HG02763 (cell line): ENCODE data around the gene KIF26A.

ENCODE experiments used
- ATAC-seq: cut with Tn5 transposase; IDR thresholded peaks from one replicate; pipeline ENCODE4 v1.9.1; 2021; ENCODE audit warnings: mild to moderate bottlenecking, moderate library complexity; ENCODE audit not compliant: unreplicated experiment

The KIF26A gene

DNA sequence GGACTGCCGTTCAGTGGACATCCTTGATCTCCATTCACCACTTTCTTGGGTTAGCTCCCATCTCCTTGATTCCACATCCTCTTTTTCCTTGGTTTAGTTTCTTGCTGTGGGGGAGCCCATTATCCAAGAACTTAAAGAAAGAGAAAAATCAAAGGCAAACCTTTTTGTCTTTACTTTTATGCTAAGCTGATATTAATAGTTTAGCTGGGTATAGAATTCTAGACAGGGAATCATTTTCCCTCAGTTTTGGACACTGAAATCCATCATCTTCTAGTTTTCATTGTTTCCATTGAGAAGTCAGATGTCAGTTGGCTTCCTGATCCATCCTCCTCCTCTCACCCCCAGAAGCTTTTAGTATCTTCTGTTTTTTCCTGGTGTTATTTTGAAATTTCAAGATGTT is 8.8 kb upstream of the KIF26A start:
- ATAC-seq: no peak

DNA sequence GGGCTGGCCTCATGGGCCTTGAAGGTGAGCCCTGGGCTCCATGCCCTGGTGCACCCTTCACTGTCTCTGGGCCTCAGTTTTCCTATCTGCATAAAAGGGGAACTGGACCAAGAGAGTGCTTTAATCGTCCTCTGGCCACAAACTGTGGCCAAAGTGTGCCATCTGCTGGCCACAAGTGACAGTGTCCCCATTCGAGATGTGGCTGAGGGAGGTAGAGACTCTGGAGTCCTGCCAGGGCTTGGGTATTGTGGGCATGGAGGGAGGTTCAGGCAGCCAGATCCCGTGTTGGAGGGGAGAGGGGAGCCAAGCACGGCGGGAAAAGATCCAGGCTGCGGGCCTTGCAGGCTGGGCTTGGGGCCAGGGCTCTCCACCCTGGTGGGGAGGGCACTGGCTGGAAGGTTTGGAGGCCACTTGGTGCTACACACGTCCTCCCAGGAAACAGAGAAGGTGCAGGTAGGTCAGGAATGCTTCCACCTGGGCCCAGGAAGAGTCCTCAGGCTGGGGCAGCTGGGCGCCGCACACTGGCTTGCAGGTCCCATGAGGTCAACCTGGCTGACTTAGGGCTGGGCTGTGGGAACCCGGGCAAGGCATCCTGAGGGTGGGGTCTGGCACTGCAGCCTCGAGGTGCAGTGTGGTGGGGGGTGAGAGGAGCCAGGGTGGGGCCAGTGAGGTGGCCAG is 7.3 kb upstream of the KIF26A start:
- ATAC-seq: no peak

DNA sequence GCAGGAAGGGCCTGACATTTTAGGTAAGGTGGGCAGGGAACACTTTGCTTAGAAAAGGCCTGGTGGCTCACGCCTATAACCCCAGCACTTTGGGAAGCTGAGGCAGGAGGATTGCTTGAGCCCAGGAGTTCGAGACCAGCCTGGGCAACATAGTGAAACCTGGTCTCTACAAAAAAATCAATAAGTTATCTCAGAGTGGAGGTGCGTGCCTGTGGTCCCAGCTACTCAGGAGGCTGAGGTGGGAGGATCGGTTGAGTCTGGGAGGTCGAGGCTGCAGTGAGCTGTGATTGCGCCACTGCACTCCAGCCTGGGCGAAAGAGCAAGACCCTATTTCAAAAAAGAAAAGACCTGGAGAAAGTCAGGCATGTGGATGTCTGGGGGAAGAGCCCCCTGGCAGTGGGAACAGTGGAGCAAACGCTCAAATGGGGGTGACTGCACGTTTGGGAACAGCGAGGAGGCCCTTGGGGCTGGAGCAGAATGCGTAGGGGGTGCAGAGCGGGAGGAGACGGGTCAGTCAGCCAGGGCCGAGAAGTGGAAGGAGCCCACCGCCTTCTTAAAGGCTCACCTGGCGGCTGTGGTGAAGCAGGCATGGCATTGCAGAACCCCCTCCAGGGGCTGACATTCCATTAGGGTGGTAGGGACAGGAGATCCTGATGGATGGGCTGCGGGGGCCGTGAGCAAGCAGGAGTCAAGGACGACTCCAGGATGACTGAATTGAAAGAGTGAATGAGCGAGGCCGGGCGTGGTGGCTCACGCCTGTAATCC is 6.2 kb upstream of the KIF26A start:
- ATAC-seq: no peak

DNA sequence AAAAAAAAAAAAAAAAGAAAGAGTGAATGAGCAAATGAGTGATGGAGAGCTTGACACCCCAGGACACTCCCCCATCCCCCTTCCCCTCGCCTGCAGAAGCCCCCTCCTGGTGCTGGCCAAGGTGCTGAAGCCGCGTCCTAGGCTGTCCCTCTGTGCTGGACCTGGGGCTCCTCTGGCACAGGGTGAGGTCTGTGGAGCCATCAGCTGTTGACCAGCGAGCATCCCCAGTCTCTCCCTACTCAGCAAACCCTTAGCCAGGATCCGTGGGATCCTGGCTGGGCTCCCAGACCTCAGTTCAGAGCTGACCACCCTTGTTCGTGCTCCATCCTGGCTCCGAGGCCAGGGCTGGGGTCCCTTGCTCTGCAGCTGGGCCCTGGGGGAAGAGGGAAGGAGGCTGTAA is 5.4 kb upstream of the KIF26A start:
- ATAC-seq: no peak

DNA sequence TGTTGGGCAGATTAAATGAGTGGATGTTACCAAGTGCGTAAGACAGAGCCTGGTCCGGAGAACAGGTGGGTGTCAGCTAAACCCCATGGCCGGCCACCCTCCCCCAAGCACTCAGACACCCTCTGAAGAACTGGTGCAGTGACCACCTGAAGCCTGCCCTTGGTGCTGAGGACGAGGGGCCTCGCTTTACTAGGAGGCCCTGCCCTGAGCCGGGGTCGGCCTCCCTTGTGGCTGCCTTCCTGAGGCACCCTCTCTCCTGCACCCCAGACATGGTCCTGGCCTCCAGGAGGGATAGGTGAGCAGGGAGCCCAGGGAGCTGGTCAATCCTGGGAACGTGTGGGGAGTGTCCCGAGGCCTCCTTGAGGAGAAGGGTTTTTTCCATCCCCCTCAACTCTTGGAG is 4.9 kb upstream of the KIF26A start:
- no peak for ATAC-seq

DNA sequence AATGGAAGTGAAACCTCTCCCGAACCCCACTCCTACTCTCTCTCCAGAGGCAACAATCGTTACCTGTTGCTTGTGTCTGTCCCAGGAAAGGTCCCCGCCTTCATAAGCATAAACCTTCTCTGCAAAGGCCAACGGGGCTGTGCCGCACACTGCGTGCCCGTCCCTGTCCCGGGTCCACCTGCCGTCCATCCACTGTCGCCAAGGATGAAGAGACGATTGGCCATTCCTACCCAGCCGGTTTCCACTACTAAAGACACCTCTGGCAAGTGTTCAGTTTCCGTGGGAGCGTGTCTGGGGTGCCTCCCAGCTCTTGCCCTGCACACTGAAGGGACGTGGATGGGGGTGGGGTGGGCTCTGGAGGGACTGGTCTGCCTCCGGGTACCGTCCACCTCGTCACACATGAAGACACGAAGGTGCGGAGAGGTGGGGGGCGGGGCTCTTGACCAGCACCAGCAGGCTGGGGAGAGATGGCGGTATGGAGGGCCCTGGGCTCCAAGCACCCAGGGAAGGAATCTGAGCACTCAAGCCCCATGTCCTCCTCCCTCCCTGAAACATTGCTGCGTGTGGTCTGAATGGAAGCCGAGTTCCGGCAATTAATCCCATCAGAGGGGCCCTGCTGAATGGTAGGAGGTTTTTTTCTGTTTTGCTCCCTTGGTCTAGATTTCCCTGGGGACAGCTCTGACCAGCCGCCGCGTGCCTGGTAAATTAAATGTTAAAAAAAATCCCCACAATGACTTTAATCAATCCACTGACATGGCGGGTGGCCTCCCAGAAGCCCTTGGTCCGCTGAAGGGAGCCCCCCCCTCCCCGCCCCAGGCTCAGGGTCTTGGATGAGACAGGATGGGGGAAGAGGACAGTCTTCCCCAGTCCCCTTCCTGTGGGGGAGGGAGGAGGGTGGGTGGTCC is 4.1 kb upstream of the KIF26A start:
- ATAC-seq: no peak

DNA sequence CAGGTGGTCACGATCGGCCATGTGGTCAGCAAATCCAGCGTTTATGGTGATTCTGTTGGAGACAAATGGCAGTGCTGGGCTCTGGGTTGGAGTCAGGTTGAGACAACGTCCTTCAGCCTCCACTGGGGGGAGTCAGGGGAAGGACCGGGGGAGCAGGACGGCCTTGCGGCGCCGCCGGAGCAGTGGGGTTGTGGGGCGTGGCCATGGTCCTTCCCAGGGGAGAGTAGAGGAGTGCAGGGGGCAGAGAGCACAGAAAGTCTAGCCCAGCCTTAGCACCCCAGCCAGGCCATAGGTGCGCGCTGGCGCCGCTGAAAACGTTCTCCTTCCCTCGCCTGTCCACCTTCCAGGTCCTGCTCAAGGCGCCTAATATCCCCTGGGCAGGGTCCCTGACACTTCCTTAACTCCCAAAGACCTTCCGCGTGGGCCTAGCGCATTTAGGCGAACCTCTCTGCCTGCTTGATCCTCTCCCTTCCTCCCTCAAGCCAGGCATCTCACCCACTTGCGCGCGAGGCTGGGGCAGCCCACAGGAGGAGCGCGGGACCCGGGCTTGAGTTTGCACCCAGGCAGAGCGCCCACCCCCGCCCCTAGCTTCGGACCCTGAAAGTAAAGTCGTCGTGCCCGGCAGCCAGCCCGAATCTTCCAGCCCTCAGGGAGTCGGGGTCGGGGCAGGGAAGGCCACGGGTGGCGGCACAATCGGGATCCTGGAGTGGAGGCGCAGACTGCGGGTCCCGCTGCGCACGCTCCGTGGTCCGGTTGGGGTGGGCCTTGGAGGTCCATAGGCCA is 3.1 kb upstream of the KIF26A start:
- ATAC-seq: no peak

DNA sequence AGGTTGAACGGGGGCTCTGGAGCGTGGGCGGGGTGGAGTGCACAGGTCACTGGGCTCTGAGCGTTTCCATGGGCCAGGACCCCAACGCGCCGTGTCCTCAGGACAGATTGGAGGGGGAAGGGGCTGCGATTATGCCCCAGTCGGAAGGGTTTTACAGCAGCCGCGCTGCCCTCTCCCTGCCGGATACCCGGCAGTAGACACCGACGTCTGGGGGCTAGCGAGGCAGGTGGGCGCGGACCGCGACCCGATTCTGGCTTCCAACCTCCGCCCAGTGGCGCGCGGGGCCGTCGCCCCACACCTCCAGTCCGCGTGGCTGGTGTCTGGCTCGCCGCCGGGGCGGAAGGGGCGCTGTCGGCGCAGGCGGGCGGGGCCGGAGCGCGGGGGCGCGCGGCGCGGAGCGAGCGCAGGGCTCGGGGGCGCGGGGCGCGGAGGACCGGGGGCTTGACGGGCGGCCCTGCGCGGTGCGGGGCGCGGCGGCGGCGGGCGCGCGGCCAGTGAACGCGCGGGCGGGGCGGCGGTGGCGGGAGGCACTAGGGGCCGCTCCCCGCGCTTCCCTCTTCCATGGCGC is 2.4 kb upstream of the KIF26A start:
- no peak for ATAC-seq

DNA sequence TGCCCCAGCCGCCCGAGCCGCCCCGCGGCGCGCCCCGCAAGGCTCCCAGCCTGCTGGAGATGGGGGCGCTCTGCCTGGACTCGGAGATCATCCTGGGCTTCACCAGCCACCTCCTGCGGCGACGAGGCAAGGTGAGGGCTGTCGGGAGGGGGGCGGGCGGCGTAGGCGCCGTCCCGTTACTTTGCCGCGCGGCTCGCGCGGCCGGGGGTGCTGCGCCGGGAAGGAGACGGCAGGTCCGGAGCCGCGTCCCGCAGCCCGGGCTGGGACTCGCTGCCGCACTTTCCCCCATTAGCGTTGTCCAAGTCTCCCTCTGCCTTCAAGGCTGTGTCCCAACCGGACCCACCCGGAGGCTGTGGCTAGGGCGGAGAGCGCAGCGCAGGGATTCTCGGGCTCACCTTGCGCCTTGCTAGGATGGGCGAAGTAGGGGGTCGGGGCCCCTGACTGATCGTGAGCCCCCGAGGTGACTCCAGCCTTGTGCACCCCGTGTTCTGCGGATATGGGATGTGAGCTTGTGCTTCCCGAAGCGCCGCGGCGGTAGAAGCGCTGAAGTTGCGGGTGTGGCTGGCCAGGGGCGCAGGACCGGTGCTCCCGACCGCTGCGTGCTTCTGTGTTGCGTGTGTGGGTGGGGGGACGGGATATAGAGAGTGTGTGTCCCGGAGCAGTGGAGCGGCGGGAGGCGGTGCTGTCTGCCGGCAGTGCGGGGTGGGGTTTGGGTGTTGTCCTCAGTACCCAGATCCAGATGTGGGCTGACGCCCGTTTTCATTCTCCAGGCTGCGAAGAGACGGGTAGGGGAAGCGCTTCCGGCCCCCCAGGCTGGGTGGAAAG is 1.7 kb upstream of the KIF26A start:
- no peak for ATAC-seq

DNA sequence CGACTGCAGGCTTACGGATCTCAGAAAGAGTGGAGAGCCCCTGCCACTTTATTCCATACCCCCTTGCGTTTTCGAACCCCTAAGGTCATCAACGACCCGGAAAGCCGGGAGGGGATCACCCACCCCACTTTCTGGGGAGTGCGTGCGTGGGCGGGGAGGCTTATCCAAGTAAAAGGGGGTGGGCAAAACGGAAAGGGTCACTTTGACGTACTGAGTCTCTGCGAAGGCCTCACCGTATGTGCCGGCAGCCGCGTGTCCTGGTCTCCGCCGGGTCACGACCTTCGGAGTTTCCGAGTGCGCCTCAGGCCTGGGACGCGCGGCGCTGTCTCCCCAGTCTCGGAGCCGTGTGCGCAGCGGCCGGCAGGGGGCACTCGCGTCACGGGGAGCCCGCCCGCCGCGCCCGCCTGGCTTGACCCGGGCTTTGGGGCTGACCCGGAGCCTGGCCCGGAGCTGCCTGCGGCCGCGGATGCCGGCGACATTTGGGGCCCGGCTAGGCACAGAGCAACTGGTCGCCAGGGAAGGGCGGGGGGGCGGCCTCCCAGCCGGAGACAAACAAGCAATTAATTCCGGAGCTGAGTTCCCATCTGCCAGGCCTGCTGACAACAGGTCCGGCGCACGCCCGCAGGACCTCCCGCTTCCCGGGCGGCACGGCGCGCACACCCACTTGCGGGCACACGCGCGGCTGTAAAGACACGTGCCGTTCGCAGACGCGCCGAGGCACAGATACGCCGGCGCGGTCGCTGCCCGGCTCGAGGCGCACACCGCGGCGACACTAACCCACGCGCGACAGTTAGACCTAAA is 890 bp upstream of the KIF26A start:
- no peak for ATAC-seq

DNA sequence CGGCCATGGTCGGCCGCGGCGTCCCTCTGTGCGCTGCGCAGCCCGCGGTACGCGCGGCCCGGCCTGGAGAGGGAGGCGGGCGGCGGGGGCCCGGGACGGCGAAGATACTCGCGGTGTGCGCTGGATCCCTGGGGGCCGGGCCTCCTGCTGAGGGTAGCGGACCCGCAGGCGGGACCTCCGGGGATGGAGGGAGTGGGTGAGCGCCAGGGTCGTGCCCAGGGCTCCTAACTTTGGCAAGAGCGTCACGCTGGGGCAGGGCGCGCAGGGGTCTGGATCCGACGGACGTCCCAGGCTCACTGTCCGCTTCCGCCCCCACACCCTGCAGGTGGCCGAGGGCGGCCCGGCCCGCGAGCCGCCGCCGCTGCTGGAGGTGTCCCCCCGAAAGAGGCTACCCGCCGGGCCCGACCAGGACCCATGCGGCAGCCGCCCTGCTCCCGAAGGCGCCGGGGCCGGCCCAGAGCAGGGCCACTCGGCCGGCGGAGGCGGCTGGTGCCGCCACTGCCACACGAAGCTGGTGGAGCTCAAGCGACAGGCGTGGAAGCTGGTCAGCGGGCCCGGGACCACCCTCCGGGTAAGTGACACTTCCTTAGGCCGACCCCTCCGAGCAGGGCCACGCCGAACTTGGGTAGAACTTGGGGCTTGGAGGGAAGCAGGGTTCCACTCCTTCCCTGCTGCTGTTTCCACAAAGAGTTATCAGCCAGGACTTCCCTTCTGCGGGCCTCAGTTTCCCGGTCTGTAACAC is 502 bp downstream of the KIF26A start:
- ATAC-seq: no peak

DNA sequence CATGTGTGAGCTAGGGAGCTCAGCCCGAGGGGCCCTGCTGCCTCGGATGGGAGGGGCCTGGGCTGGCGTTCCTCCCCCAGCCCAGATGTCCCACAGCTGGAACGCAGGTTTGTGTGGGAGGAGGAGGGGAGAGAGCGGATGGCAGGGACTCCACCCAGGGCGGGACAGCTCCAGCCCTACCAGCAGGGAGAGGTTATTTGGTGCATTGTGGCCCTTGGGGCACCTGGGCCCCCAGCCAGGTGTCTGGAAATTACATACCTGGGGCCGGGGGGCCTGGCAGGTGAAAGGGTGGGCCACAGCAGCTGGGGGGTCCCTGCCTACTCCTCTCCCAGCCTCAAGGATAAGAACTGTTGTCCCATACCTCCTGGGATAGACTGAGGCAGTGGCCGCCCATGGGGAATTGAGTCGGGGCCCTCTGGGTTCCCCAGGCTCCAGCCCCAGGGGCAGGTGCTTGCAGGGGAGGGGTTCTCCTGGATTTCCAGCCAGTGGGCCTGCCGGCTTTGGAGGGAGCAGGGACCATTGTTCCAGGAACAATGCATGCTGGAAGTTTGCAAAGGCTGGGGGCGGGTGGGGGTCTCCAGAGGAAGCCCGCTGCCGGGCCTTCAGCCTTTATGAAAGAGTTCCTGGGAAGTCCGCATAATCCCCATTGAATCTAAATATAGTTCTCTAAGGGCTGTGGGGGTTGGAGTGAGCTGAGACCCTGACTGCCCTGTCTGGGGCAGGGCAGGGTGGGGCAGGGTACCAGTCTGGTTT is 1.2 kb downstream of the KIF26A start:
- no peak for ATAC-seq

DNA sequence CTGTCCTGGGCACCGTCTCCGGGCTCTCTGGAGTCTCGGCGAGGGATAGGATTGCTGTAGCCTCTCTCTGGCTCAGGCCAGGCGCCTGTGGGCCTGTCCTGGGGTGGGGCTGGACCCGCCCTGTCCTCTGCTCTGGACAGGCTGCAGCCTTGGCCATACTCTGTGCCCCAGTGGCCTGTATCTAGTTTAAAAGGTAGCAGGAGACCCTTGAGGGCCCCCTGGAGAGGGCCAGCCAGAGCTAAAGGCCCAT is 1.8 kb downstream of the KIF26A start:
- no peak for ATAC-seq

DNA sequence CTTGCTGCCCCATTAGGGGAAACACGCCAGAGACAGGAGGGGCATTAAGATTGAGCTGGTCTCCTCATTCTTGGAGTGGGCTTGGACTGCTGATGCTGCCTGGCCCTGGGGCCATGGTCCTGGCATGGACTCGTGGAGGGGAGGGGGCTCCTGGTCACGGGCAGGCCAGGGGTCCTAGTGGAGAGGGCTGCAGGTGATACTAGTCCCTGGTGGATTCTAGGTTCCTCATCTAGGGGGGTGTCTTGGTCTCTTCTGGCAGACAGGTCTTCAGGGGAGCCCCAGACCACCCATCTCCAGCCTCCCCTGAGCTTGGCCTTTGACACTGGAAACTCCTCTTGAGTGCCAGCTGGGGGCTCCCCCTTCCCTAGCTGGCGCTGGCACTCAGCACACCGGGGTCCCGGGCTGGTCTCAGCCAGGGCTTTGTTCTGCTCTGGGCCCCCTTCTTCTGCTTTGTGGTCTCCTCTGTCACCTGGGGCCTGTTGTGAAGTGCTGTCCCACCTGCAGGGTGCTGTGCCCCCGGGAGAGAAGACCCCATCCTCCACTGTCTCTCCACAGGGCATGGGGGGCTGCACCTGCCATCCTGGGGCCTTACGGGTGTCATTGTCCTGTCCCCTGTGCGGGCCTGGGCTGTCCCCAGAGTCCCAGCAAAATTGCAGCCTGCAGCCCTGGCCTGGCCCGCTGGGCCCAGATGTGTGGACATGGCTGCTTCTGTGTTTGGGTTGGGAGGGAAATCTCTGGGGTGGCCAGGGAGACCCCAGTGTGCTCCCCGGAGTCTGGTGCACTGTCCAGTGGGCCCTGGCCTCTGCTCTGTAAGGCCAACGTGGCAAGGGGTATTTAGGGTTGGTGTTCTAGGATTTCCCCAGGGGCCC is 2.3 kb downstream of the KIF26A start:
- ATAC-seq: no peak

DNA sequence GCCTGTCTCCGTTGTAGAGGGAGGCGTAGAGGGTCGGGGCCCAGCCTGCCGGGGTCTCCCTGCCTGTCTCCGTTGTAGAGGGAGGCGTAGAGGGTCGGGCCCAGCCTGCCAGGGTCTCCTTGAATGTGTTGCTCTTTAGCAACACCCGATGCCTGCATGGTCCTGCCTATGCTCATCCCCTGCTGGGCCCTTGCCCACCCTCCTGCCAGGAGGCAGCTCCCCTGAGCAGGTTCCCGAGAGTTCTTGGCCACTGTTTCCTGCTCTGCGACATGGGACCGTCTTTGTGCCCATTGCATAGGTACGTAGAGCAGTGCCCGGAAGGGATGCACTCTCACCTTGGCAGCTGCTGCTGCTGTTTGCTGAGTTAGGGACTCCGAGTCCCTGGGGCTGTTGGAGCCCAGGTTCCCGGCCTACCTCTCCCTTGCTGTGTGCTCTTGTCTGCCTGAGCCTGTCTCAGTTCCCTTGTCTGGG is 3.3 kb downstream of the KIF26A start:
- ATAC-seq: no peak

DNA sequence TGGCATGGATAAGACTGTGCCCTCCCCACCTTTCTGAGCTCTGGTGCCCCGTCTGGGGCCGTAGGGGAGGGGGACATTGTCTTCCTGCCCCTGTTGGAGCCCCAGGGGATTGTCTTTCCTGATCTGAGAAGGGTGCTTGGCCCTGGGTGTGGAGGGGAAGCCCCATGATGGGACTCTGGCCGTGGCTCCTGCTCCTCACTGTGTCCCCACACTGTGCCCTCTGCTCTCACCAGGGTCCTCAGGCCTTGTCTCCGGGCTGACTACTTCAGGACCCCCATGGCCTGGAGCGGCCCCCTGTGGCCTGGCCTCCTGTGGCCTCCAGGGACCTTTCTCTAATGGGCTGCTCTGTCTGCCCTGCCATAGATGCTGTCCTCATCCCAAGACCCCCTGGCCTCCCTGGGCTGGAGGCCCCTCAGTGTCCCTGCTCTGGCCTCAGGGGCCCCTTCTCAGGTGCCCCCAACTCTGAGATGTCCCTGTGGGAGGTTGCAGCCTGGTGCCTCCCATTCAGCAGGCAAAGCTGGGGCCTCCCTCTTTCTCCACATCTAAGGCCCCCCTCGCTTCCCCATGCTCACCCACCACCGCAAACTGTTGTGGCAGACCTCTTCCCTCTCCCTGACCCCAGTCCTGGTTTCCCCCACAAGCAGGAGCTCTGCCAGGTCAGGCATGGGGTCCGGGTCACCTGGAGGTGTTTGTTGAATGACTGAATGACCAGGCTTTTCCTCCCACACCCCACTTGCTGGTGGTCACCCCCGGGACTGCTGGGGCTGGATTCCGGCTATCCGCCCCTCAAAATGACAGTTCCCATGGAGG is 4.0 kb downstream of the KIF26A start:
- no peak for ATAC-seq
